Naive thymus-derived CD8-positive, alpha-beta T cell (primary cell): ENCODE data around the gene TMCC1. TPM values are rescaled to one million over a fixed set of nuclear protein-coding genes. Genes with fewer than 3 reads are reported as not detected.
A peak's percentile ranks its signal among the peaks of the same experiment; 100 is the strongest.
"Not testable (repeated sequence)": the region's sequence is repeated elsewhere in the genome, so short reads cannot be mapped to it uniquely, and the experiment has no call there.

ENCODE experiments used
- ATAC-seq, 2 donors: fragments of 150-1000 bp; cut with Tn5 transposase in 1 of 2; sonication (Bioruptor Pico), chemical (Tn5 transposase) in 1 of 2; 1 replicate in 1 of 2; 2 replicates in 1 of 2; pipeline ENCODE4 v1.10.0; 2021; ENCODE audit warnings: mild to moderate bottlenecking in 2 of 2, moderate library complexity in 2 of 2
- POLR2A ChIA-PET: fragments of 350-600 bp; sonication (Branson Sonifier 250); formaldehyde crosslinking; loops from one replicate; lab custom pipeline; 2021; ENCODE audit warnings: antibody characterized with exemption; lab: Charles Lee
- DNase-seq, 10 donors: peaks; one replicate each; pipeline versions ENCODE4 v3.0.0 to v3.0.0-alpha.2; 2020 to 2022
- H3K27ac Mint-ChIP-seq, 10 donors: one replicate each; pipeline ENCODE4 v1.8.0; 2020 to 2022; ENCODE audit warnings: mild to moderate bottlenecking in 10 of 10, mixed read lengths in 10 of 10, moderate library complexity in 4 of 10, inconsistent platforms in 1 of 10
- H3K27me3 Mint-ChIP-seq, 5 donors: one replicate each; pipeline ENCODE4 v1.8.0; 2021 to 2022; ENCODE audit warnings: mixed read lengths in 5 of 5
- H3K36me3 Mint-ChIP-seq, 3 donors: one replicate each; pipeline ENCODE4 v1.8.0; 2020 to 2022; ENCODE audit warnings: mixed read lengths in 3 of 3, mild to moderate bottlenecking in 2 of 3, inconsistent platforms in 1 of 3
- H3K4me1 Mint-ChIP-seq, 4 donors: one replicate each; pipeline ENCODE4 v1.8.0; 2021 to 2022; ENCODE audit warnings: mixed read lengths in 4 of 4
- H3K4me3 Mint-ChIP-seq, 10 donors: one replicate each; pipeline ENCODE4 v1.8.0; 2020 to 2022; ENCODE audit warnings: mild to moderate bottlenecking in 10 of 10, mixed read lengths in 10 of 10, moderate library complexity in 6 of 10, inconsistent platforms in 1 of 10
- H3K9me3 Mint-ChIP-seq, 9 donors: one replicate each; pipeline ENCODE4 v1.8.0; 2020 to 2022; ENCODE audit warnings: mixed read lengths in 9 of 9, mild to moderate bottlenecking in 3 of 9, inconsistent platforms in 1 of 9, moderate library complexity in 1 of 9
- polyA plus RNA-seq, 3 donors: library from polyadenylated mRNA; unstranded; fragments of 300-500 nt; fragmentation: Illumina TruSeq; gene quantifications; one replicate each; pipeline ENCODE4 v1.2.3, GENCODE V29; 2021
- total RNA-seq, 8 experiments: library from RNA in 2 of 8; stranded (reverse) in 2 of 8; gene quantifications; one replicate each; pipeline ENCODE4 v1.2.3 and lab custom pipeline; 2021 to 2026

The TMCC1 gene
- total and polyA plus RNA-seq, 5 experiments from 2014 or later, result 4.2 to 34.9 (median 6.3) TPM

- Mint-ChIP-seq H3K27ac (peak overlapping the region in 6 of 10 donors; percentile 12 to 85 (median 44)), H3K36me3 (no peaks in the 10 kb centered on the region), H3K27me3 (no peaks in the 10 kb centered on the region), H3K4me1 (peaks cover 30 to 59% (median 51%) of the 10 kb centered on the region in 4 donors), H3K9me3 (no peaks in the 10 kb centered on the region), H3K4me3 (peak overlapping the region in 6 of 10 donors; percentile 3 to 54 (median 35))
- POLR2A ChIA-PET, result no interaction called here
- no peak for ATAC-seq
- DNase-seq, result peak in 3 of 10 donors; percentile 1 to 10 (median 4)
Measured at GRCh38 chr3:129890125-129890524, 3.4 kb downstream of the TMCC1 start.

- Mint-ChIP-seq H3K27me3 (no peaks in the 10 kb centered on the region), H3K4me3 (no peak overlapping the region), H3K4me1 (peaks cover 25 to 52% (median 46%) of the 10 kb centered on the region in 4 donors), H3K9me3 (no peaks in the 10 kb centered on the region), H3K36me3 (no peaks in the 10 kb centered on the region), H3K27ac (peak overlapping the region in 2 of 10 donors; percentile 14 to 41)
- POLR2A ChIA-PET, result no interaction called here
- DNase-seq (no peak), ATAC-seq (no peak)
Measured at GRCh38 chr3:129888771-129889170, 4.7 kb downstream of the TMCC1 start.

DNA sequence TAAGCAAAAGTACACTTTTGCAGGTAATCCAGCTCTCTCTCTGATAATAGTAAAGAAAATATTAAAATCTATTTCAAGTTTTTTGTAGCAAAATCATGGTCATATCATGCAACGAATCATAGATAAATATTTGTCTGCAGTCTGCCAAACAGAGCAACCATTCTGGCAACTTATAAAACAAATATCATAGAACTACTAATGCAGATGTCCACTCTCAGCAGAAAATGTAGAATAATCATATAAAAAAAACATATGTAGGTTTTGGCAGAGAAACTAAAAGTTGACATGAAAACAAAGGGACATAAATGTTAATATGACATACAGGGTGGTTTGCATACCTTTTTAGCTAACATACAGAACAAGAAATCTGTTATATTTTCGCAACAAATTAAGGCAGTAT, 12.2 kb downstream of the TMCC1 start:
- peaks cover 16 to 29% (median 26%) of the 10 kb centered on the region in 4 donors for H3K4me1 Mint-ChIP-seq
- POLR2A ChIA-PET, result no interaction called here
- no peak overlapping the region for H3K4me3 Mint-ChIP-seq
- H3K9me3 Mint-ChIP-seq, result no peaks in the 10 kb centered on the region
- H3K36me3 Mint-ChIP-seq, result peaks cover 12 to 46% (median 14%) of the 10 kb centered on the region in 3 donors
- no peak for ATAC-seq
- H3K27me3 Mint-ChIP-seq, result no peaks in the 10 kb centered on the region
- DNase-seq, result no peak
- no peak overlapping the region for H3K27ac Mint-ChIP-seq

GRCh38 chr3:129878355-129878754, 15.2 kb downstream of the TMCC1 start:
- peaks cover 15 to 30% (median 26%) of the 10 kb centered on the region in 4 donors for H3K4me1 Mint-ChIP-seq
- peak overlapping the region in 3 of 10 donors; percentile 2 to 39 (median 12) for H3K27ac Mint-ChIP-seq
- H3K9me3 Mint-ChIP-seq, result no peaks in the 10 kb centered on the region
- DNase-seq (no peak), ATAC-seq (no peak)
- no peaks in the 10 kb centered on the region for H3K27me3 Mint-ChIP-seq
- POLR2A ChIA-PET, result no interaction called here
- H3K36me3 Mint-ChIP-seq, result peaks cover 12 to 67% (median 18%) of the 10 kb centered on the region in 3 donors
- H3K4me3 Mint-ChIP-seq, result peak overlapping the region in 2 of 10 donors; percentile 3 to 9

DNA sequence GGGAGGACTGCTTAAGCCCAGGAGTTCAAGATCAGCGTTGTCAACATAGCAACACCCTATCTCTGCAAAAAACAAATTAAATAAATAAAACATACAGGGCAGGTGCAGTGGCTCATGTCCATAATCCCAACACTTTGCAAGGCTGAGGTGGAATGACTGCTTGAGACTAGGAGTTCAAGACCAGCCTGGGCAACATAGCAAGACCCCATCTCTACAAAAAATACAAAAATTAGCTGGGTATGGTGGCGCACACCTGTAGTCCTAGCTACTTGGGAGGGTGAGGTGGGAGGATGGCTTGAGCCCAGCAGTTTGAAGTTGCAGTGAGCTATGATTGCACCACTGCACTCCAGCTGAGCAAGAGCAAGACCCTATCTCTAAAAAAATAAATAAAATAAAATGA, 19.0 kb downstream of the TMCC1 start:
- peaks cover 17 to 34% (median 28%) of the 10 kb centered on the region in 4 donors for H3K4me1 Mint-ChIP-seq
- POLR2A ChIA-PET, H3K27me3 Mint-ChIP-seq, DNase-seq, H3K9me3 Mint-ChIP-seq, ATAC-seq, H3K4me3 Mint-ChIP-seq, H3K27ac Mint-ChIP-seq: not testable (repeated sequence)
- peaks cover 15 to 80% (median 35%) of the 10 kb centered on the region in 3 donors for H3K36me3 Mint-ChIP-seq

DNA sequence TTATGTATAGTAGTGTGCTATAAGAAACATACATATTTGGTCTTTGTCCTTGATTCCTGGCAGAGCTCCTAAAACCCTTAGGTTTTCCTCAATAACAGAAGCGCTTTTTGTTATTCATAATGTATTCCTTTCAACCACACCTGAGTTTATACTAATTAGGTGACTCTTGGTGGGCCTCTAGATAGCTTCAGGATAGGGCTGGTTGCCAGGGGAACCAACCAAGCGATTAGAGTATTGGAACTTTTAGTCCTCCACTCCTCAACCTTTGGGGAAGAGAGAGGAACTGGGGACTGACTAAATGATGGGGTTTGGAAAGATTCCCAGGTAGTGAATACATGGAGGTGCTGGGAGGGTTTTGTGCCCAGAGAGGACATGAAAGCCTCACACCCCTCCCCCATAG, 24.6 kb downstream of the TMCC1 start:
- Mint-ChIP-seq H3K9me3 (no peaks in the 10 kb centered on the region), H3K27ac (no peak overlapping the region), H3K4me1 (peaks cover 12 to 43% (median 35%) of the 10 kb centered on the region in 4 donors), H3K4me3 (no peak overlapping the region), H3K36me3 (peaks cover 9 to 76% (median 29%) of the 10 kb centered on the region in 3 donors), H3K27me3 (no peaks in the 10 kb centered on the region)
- ATAC-seq (no peak), DNase-seq (no peak)
- POLR2A ChIA-PET, result no interaction called here

GRCh38 chr3:129867506-129868124, 25.9 kb downstream of the TMCC1 start:
- ATAC-seq (no peak), DNase-seq (no peak)
- Mint-ChIP-seq H3K4me3 (no peak overlapping the region), H3K9me3 (no peaks in the 10 kb centered on the region), H3K36me3 (peaks cover 9 to 74% (median 28%) of the 10 kb centered on the region in 3 donors), H3K27me3 (no peaks in the 10 kb centered on the region), H3K4me1 (peaks cover 13 to 44% (median 37%) of the 10 kb centered on the region in 4 donors), H3K27ac (peak overlapping the region in 1 of 10 donors; percentile 29)
- POLR2A ChIA-PET, result no interaction called here

GRCh38 chr3:129865806-129866205, 27.7 kb downstream of the TMCC1 start:
- Mint-ChIP-seq H3K27me3 (no peaks in the 10 kb centered on the region), H3K4me1 (peaks cover 11 to 35% (median 32%) of the 10 kb centered on the region in 4 donors), H3K27ac (peak overlapping the region in 1 of 10 donors; percentile 10), H3K4me3 (no peak overlapping the region), H3K36me3 (peaks cover 8 to 75% (median 28%) of the 10 kb centered on the region in 3 donors), H3K9me3 (no peaks in the 10 kb centered on the region)
- DNase-seq (no peak), ATAC-seq (no peak)
- POLR2A ChIA-PET, result no interaction called here

- POLR2A ChIA-PET, result no interaction called here
Measured at GRCh38 chr3:129864519-129864918, 29.0 kb downstream of the TMCC1 start.

DNA sequence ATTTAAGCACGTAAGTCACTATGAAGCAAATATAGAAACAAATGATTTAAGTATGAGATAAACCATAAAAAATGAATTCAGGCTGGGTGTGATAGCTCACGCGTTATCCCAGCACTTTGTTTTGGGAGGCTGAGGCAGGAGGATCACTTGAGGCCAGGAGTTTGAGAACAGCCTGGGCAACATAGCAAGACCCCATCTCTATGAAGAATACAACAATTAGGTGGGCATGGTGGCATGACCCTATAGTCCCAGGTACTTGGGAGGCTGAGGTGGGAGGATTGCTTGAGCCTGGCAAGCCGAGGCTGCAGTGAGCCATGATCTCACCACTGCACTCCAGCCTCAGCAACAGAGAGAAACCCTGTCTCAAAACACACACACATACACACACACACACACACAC, 34.2 kb downstream of the TMCC1 start:
- DNase-seq (no peak), ATAC-seq (no peak)
- no peak overlapping the region for H3K4me3 Mint-ChIP-seq
- H3K36me3 Mint-ChIP-seq, result peaks cover 0 to 60% (median 30%) of the 10 kb centered on the region in 3 donors
- POLR2A ChIA-PET, result no interaction called here
- H3K27me3 Mint-ChIP-seq, result no peaks in the 10 kb centered on the region
- peak overlapping the region in 1 of 10 donors; percentile 13 for H3K27ac Mint-ChIP-seq
- H3K9me3 Mint-ChIP-seq, result no peaks in the 10 kb centered on the region
- peaks cover 10 to 31% (median 20%) of the 10 kb centered on the region in 4 donors for H3K4me1 Mint-ChIP-seq

More at GRCh38 chr3:129864519-129864918, 29.0 kb downstream of the TMCC1 start:
- Mint-ChIP-seq H3K36me3 (peaks cover 6 to 68% (median 27%) of the 10 kb centered on the region in 3 donors), H3K27me3 (no peaks in the 10 kb centered on the region), H3K27ac (peak overlapping the region in 1 of 10 donors; percentile 12), H3K4me1 (peaks cover 10 to 32% (median 29%) of the 10 kb centered on the region in 4 donors), H3K4me3 (no peak overlapping the region), H3K9me3 (no peaks in the 10 kb centered on the region)
- ATAC-seq (no peak), DNase-seq (no peak)

DNA sequence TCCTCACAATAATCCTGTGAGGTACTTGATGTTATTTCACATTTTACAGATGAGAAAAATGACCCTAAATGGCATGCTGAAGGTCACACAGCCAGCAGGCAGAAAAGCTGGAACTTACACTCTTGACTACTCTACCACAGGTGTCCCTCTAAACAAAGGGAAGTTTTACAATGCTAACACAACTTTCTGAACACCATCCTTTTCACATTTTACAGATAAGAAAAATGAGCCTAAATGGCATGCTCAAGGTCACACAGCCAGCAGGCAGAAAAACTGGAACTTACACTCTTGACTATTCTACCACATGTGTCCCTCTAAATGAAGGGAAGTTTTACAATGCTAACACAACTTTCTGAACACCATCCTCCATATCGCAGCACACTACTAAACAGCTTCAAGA, 35.6 kb downstream of the TMCC1 start:
- DNase-seq, result no peak
- no peaks in the 10 kb centered on the region for H3K9me3 Mint-ChIP-seq
- no peaks in the 10 kb centered on the region for H3K27me3 Mint-ChIP-seq
- H3K27ac Mint-ChIP-seq, result peak overlapping the region in 4 of 10 donors; percentile 22 to 47 (median 32)
- H3K4me1 Mint-ChIP-seq, result peaks cover 11 to 32% (median 21%) of the 10 kb centered on the region in 4 donors
- POLR2A ChIA-PET, result no interaction called here
- peaks cover 0 to 55% (median 31%) of the 10 kb centered on the region in 3 donors for H3K36me3 Mint-ChIP-seq
- H3K4me3 Mint-ChIP-seq, result no peak overlapping the region
- no peak for ATAC-seq

DNA sequence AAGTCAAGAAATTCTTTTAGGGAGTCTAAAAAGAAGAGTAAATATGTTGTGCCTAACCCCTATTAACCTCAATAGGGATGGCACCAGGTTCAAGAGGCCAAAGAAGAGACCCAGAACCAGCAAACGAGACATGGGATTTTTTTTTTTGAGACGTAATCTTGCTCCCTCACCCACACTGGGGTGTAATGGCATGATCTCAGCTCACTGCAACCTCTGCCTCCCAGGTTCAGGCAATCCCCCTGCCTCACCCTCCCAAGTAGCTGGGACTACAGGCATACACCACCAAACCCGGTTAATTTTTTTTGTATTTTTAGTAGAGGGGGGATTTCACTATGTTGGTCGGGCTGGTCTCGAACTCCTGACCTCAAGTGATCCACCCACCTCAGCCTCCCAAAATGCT, 36.7 kb downstream of the TMCC1 start:
- H3K27ac Mint-ChIP-seq, H3K27me3 Mint-ChIP-seq, DNase-seq, H3K9me3 Mint-ChIP-seq, ATAC-seq, POLR2A ChIA-PET, H3K4me3 Mint-ChIP-seq: not testable (repeated sequence)
- Mint-ChIP-seq H3K36me3 (peaks cover 0 to 50% (median 31%) of the 10 kb centered on the region in 3 donors), H3K4me1 (peaks cover 7 to 29% (median 18%) of the 10 kb centered on the region in 4 donors)

DNA sequence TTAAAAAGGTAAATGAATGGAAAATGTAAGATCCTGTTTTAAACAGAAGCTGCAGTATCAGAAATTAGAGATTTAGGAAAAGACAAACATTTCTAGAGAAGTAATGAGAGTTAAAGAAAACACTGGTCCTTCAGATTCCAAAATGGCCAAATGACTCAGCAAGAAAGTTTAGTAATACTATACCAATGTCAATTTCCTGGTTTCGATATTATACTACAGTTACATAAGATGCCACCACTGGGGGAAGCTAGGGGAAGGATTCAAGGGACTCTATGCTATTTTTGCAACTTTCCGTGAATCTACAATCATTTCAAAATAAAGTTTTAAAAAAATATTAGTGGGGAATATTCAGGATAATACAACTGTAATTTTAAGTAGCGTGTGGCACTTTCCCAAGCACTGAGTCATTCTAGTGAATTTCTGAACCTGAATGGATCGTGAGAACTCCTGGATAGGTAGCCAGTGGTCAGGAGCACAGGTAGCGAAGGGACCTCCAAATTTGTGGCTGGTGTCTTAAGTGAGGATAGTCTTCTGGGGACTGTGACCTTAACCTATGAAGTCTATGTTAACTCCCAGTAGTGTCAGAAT, 37.6 kb downstream of the TMCC1 start:
- POLR2A ChIA-PET, result no interaction called here
- DNase-seq (no peak), ATAC-seq (no peak)
- no peaks in the 10 kb centered on the region for H3K27me3 Mint-ChIP-seq
- H3K36me3 Mint-ChIP-seq, result peaks cover 4 to 45% (median 34%) of the 10 kb centered on the region in 3 donors
- H3K4me1 Mint-ChIP-seq, result peaks cover 6 to 29% (median 18%) of the 10 kb centered on the region in 4 donors
- peak overlapping the region in 2 of 10 donors; percentile 0 to 8 for H3K27ac Mint-ChIP-seq
- no peaks in the 10 kb centered on the region for H3K9me3 Mint-ChIP-seq
- no peak overlapping the region for H3K4me3 Mint-ChIP-seq
